Islet precursor cell (in vitro differentiated cells): ENCODE data around the gene NRL.
"Not testable (repeated sequence)": the region's sequence is repeated elsewhere in the genome, so short reads cannot be mapped to it uniquely, and the experiment has no call there.

Source experiments
- DNase-seq: peaks from one replicate; pipeline ENCODE4 v3.0.0-alpha.2; 2018

NRL gene

GRCh38 chr14:24123424-24124417 lies 9.0 kb upstream of the NRL start:
- DNase-seq: no peak

- no peak for DNase-seq
These were observed 8.1 kb upstream of the NRL start for GRCh38 chr14:24122898-24123297.

GRCh38 chr14:24122416-24122815 lies 7.7 kb upstream of the NRL start:
- no peak for DNase-seq

- DNase-seq: no peak
These were observed 6.5 kb upstream of the NRL start for GRCh38 chr14:24121210-24121609.

- no peak for DNase-seq
These were observed 4.9 kb upstream of the NRL start for GRCh38 chr14:24119691-24120090.

- no peak for DNase-seq
These were observed 2.4 kb upstream of the NRL start for GRCh38 chr14:24117179-24117578.

GRCh38 chr14:24116128-24116814 lies 1.5 kb upstream of the NRL start:
- DNase-seq: no peak

- DNase-seq: no peak
These were observed 826 bp upstream of the NRL start for GRCh38 chr14:24115422-24116127.

GRCh38 chr14:24113801-24114531 lies 783 bp downstream of the NRL start:
- peak; percentile 97 for DNase-seq

- DNase-seq: no peak
These were observed 1.4 kb downstream of the NRL start for GRCh38 chr14:24113379-24113800.

GRCh38 chr14:24110523-24110922 lies 4.2 kb downstream of the NRL start:
- no peak for DNase-seq

- no peak for DNase-seq
These were observed 4.7 kb downstream of the NRL start for GRCh38 chr14:24110060-24110459.

GRCh38 chr14:24108336-24108874 lies 6.3 kb downstream of the NRL start:
- DNase-seq: no peak

- no peak for DNase-seq
These were observed 8.0 kb downstream of the NRL start for GRCh38 chr14:24106672-24107271.

GRCh38 chr14:24105609-24106239 lies 9.0 kb downstream of the NRL start:
- DNase-seq: not testable (repeated sequence)

- no peak for DNase-seq
These were observed 11.3 kb downstream of the NRL start for GRCh38 chr14:24103451-24103850.

GRCh38 chr14:24102357-24103048 lies 12.2 kb downstream of the NRL start:
- no peak for DNase-seq

GRCh38 chr14:24100982-24101494 lies 13.7 kb downstream of the NRL start:
- DNase-seq: no peak

GRCh38 chr14:24100197-24100981 lies 14.4 kb downstream of the NRL start:
- DNase-seq: no peak
